Stimulated activated CD4-positive, alpha-beta T cell treated with anti-CD3 and anti-CD28 coated beads, Interleukin-15, amount 100 ng/mL, for 48 hours (primary cell): ENCODE results near the gene STXBP6.
"Not testable (repeated sequence)": the region's sequence is repeated elsewhere in the genome, so short reads cannot be mapped to it uniquely, and the experiment has no call there.

Experiments used
- DNase-seq, 2 donors: peaks; one replicate each; pipeline ENCODE4 v3.0.0-alpha.2; 2020; ENCODE audit warnings: low read depth in 2 of 2

STXBP6 gene

DNA sequence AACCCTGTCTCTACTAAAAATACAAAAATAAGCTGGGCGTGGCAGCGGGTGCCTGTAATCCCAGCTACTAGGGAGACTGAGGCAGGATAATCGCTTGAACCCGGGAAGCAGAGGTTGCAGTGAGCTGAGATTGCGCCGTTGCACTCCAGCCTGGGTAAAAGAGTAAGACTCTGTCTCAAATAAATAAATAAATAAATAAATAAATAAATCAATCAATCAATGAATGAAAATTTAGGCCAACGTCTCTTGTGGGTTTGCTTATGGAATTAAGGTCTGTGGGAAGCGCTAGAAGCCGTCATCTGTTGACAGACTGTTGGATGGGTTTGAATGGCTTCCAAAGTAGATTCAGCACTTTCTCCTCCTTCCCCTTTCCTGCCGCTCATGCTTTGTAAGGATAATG is 246.5 kb downstream of the STXBP6 start:
- DNase-seq: not testable (repeated sequence)

DNA sequence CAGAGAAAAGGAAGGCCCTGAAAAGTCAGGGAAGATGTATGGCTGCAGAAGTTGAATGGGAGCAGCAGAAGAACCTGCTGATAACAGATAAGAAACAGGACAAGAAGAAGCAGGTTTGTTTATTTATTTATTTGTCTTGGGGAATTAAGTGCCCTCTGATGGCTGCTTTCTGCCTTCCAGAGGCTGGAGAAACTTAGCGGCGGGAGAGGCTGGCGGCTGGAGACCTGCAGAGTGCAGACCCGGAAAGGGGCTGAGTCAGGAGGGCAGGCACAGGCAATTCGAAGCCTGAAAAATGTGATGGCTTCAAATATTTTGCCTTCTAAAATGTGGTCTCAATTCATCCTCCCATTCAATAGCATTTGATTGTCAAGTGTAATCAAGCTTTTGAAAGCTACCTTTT is 247.7 kb downstream of the STXBP6 start:
- DNase-seq: no peak

DNA sequence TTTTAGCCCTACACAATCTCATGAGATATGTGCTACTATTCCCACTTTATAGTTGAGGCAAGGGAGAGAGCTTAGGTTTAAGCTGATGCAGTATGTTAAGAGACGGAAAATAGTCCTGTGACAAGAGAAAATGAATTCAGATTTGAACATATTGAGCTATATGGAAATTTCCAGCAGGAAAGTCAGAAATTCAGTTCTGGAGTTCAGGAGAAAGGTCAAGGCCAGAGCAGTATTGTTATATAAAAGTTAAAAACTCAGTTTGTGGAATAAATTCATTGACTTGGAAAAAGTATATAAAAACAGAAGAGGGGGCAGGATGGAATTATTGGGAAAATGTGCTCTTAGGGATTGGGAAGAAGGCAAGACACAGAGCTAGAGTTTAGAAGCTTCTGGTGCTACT is 248.9 kb downstream of the STXBP6 start:
- no peak for DNase-seq

DNA sequence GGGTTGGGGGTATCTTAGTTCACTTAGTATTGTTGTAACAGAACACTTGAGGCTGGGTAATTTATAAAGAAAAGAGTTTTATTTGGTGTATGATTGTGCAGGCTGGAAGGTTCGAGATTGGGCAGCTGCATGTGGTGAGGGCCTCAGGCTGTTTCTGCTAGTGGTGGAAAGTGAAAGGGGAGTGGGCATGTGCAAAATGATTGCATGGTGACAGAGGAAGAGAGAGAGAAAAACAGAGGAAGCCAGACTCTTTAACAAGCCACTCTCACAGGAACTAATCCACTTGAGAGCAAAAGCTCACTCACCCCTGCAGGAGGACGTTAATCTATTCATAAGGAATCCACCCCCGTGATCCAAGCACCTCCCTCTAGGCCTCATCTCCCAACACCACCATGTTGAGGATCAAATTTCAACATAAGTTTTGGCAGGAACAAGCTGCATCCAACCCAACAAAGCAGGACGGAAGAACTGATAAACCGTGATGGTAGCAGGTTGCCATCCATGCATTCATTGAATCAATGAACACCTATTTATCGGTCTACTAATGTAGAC is 251.0 kb downstream of the STXBP6 start:
- no peak for DNase-seq

DNA sequence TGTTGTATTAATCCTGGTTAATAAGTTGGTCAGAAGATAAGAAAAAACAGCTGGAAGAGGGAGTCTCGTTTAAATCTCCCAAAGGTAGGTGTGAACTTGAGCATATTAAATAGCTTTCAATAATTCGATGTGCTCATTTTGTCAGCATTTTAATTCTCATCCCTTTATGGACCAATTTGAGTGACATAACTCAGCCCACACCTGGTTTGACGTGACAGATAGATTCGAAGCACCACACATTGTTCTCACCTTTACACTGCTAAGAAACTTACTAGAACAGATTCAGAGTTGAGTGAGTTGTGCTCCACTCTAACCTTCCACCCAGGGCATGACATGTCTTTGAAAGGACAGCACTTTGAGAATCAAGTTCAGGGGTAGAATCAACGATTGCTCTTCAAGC is 254.5 kb downstream of the STXBP6 start:
- DNase-seq: no peak

DNA sequence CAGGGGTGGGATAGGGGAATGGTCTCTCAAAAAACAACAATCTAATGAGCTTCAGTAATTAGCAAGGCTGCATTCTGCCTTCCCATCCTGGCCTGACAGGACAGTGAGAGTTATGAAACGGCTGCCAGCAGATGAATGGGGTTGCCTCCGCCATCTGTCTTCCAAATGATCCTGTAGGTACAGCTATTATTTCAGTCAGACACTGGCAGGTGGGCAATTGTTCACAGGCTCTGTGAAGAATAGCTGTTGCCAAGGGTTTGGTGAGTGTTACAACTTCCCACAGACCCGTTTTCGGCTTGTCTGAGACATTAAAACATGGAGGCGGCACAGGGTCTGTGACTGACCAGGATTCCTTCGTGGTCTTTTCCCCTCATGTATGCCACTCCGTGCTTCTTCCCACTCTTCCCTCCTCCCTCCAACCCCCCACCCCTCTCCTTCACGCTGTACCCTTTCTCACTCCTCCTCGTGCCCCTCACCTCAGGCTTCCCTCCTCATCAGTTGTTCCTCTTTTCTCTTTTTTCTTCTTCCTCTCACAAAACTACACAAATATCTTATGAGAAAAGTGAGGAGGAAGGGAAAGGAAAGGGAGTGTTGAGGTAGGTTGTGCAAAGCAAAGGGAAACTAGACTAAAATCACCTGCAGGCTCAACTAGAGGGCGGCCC is 255.2 kb downstream of the STXBP6 start:
- DNase-seq: no peak

DNA sequence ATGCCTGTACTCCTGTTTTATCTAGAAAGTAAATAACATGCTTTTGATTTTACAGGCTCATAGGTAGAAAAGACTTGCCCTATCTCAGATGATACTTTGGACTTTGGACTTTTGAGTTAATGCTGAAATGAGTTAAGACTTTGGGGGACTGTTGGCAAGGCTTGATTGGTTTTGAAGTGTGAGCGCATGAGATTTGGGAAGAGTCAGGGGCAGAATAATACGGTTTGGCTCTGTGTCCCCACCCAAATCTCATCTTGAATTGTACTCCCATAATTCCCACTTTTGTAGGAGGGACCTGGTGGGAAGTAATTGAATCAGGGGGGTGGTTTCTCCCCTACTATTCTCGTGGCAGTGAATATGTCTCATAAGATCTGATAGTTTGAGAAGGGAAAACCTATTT is 259.8 kb downstream of the STXBP6 start:
- DNase-seq: no peak

DNA sequence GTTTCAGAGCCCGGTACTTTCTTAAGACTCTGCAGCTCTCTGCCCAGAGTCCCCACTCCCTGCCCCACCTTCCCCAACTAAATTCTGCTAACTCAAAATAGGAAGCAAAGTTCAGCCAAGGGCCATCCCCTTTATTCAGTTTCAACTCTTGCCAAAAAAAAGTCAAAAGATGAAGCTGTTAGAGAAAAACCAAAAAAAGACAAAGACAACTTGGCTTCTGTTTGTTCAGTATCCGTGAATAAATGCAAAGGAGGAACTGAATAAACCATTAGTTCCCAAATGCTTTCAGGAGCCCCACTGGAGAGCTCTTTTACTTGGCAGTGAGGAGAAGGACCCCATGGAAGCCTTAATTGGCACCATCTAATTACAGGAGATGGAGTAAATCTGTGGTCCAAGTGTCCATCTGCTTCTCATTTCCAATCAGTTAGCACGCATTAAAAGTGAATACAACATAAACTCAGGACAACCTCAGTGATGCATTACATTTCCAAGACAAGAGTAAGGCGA is 260.5 kb downstream of the STXBP6 start:
- DNase-seq: no peak

DNA sequence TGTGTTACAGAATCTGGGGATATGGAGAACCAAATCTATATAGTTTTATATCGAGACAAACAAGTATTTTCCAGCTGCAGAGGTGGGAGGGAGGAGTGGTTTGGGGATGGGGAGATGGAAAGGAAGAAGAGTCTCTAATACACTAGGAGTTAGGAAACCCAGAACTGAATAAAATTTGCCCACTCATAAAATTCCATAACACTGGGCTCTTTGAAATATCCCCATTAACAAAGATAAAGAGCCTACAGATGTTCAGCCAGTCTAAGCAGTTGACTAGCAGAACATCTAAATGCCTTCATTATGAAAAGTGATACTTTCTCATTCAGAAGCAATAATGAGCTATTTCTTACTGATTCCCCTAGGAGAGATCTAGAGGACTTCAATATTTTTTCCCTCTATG is 264.2 kb downstream of the STXBP6 start:
- DNase-seq: no peak

DNA sequence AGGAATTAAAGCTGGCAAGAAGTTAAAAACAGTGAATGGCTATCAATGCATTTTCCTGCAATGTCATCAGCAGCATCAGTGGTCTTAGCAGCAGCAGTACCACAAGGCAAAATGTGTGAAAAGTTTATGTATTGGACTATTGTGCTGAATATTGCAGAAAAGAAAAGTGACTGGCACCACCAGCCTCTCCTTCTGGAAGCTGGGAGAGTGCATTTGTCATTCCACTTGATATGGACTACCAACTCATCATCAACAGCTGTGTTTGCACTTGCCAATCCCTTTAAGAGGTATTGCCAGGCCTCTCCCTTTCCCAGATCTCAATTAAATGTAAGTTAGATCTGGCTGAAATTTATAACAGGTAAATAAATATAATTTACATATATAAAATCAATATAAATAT is 265.0 kb downstream of the STXBP6 start:
- no peak for DNase-seq

DNA sequence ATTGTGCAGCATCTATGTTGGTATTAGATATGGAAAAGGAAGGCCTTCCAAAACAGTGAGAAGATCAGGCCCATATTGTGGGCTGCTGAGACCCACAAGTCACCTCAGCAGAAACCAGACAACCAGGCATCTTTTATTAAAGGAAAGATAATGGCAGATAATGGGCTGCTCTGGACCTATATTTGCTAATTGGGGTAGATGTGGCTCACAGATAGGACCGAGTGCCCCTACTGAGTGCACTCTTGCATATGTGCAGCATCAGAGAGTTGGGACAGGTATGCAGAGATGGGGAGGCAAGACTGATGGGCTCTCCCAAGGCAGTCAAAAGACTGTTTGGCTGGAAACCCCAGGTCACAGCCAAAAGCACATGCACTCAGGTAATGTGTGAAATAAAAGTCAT is 266.2 kb downstream of the STXBP6 start:
- DNase-seq: no peak

DNA sequence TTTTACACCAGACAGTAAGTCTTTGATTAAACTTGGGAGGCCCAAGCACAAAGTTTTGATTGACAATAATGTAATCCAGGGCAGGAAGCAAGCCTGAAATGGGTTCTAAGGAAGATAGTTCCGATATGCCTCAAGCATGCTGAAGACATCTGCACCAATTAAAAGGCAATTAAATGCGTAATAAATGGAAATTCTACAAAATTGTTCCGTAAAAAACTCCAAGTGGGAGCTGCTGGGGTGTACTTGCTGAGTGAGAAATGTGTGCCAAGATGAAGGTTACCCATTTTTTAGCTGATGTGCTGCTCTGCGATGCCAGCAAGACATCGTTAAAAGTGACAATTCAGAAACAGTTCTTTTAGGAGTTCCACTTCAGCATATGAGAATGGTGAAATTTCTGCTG is 269.7 kb downstream of the STXBP6 start:
- no peak for DNase-seq

DNA sequence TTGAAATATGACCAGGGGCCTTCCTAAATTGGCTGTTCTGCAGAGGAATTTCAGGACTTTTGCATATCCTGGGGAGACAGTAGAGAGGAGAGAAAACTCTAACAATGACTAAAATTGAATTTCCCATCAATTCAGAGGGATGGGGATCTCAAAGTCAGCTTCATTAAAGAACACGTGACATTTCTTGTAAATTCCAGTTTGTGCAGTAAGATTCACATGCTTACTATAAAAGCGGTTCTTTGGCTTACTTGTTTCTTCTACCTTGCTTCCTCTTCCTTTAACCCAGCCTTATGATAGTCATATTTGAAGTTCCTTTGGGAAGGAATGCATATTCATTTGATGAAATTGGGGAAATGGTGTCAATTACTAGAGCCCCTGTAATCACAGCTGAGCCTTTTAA is 272.3 kb downstream of the STXBP6 start:
- no peak for DNase-seq

DNA sequence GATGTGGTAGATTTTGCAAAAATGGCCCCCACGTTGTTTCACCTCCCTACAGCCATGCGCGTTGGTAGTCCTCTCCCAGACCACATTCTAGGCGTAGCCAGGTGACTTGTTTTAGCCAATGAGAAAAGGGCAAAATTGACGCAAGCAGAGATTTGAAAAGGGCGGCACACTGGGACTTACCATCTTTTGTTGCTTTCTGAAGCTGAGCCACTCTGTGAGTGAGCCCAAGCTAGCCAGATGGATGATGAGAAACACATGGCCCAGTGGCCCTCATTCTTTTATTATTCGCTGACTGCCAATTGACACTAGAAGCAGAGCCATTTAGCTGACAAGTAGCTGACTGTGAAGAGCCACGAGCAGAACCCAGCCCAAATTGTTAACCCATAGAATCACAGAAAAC is 274.0 kb downstream of the STXBP6 start:
- DNase-seq: no peak

DNA sequence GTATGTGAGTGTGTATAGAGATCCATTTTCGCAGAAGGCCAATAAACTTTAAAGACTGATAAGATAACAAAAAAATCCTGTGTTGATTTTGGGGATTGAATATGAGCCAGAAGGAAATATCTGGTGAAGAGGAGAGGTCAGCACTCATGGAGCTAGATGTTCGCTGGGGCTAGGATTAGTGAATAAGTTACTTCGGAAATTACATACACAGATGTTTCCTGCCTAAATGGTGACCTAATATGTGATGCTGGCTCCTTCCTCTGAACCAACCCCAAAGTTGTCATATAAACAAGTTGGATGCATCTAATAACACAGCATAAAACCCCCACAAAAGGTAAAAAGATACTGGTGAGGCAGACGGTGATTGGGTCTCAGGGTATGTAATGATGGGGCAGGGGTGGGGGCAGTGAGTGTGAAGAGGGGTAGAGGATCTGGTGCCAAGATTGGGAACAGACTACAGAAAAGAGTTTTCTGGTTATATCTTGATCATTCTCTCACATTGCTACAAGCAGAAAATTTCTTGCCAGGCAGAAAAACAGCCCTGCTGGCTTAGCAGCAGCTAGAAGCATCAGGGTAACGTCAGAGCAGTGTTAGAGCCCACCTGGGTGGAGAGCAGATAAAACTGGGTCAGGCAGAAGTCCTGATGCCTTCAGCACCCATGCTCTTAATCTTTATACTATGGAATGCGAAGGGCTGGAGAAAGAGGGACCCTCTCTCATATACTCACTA is 275.6 kb downstream of the STXBP6 start:
- DNase-seq: no peak

DNA sequence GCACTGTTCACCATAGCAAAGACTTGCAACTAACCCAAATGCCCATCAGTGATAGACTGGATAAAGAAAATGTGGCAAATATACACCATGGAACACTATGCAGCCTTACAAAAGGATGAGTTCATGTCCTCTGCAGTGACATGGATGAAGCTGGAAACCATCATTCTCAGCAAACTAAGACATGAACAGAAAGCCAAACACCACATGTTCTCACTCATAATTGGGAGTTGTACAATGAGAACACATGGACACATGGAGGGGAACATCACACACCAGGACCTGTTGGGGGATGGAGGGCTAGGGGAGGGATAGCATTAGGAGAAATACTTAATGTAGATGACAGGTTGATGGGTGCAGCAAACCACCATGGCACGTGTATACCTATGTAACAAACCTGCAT is 276.4 kb downstream of the STXBP6 start:
- DNase-seq: not testable (repeated sequence)

DNA sequence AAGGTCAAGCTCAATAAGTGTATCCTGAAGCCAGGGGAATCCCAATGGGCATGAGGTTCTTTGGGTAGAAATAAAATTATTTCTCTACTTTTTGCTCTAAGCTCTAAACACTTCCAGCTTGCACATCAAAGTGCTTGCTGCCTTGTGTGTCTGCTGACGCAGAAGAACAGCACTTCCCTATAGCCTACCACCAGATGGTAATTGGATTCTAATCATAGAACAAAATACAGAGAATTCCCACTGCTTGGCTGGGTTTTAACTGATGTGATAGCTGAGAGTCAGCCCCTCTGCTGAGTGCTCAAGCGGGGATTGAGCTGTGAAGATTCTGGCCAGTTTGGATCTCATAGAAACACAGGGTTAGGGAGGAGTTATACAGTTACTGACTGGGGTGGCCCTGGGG is 283.5 kb downstream of the STXBP6 start:
- no peak for DNase-seq

DNA sequence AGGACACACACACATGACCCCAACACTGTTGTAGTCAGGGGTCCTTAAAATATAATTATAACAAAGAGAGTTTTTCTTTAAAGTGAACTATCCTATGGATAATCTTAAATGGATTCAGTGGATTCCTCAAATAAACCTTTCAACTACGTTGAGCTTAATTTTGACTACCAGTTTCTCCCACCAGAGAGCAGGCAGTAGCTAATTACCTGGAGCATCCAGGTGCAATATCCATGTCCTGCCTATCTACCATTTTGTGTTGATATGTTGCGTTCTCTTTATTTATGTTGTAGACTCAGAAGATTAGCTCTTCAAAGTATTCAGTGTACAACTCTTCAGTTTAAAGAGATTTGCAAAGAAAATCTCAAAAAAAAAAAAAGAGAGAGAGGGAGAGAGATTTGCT is 288.8 kb downstream of the STXBP6 start:
- DNase-seq: no peak
